Measurements from ENCODE around the gene TGM2. TPM values are rescaled to one million over a fixed set of nuclear protein-coding genes. Genes with fewer than 3 reads are reported as not detected.

TGM2 gene
- total and polyA plus RNA-seq, 2 donors (not counting 1 experiment from before 2014, with no cell fraction given): 2.4 to 60.8 TPM

- DNase-seq (peak; percentile 39), ATAC-seq (ENCODE audit: low read depth) (peak; percentile 43)
- WGBS (ENCODE audit: insufficient coverage): 30% methylated on average over 20 of the region's 22 CpGs
- H3K36me3 ChIP-seq (replicated peaks in 1 of 2; ENCODE audit: control extremely low read depth in 1 of 2, control insufficient read depth in 1 of 2, extremely low read depth in 1 of 2, insufficient read depth in 2 of 2, low read length in 1 of 2): no peaks in the 10 kb centered on the region
- peaks cover 12 to 28% of the 10 kb centered on the region in 2 donors for H3K4me1 ChIP-seq (ENCODE audit: control insufficient read depth in 2 of 2, insufficient read depth in 2 of 2, low read length in 2 of 2)
- Mint-ChIP-seq H3K4me3 (peak overlapping the region; percentile 79), H3K9me3 (ENCODE audit: insufficient read depth) (no peaks in the 10 kb centered on the region), H3K27me3 (no peaks in the 10 kb centered on the region), H3K27ac (peak overlapping the region; percentile 59), H3K4me1 (peaks cover 26% of the 10 kb centered on the region)
- H3K4me2 ChIP-seq (replicated peaks; ENCODE audit: low read depth, low read length, poor library complexity, severe bottlenecking): peak overlapping the region; percentile 52
- TF ChIP-seq EZH2 (IDR thresholded peaks at IDR 0.05; ENCODE audit: borderline replicate concordance, insufficient read depth, low read depth, low read length, poor library complexity, severe bottlenecking) (no peak), CTCF (IDR thresholded peaks at IDR 0.05) (no peak)
- intact Hi-C loops (cut with micrococcal nuclease): no loop called here
- ChIA-PET CTCF (interaction anchor here (0.6 to 2.1 kb wide), 8 partner anchors 39 to 95 kb away, joined by 3 to 12 read pairs (median 4); no protein-coding TSS in a partner anchor), POLR2A (no interaction called here)
- H3K9ac ChIP-seq (ENCODE audit: low read length): peak overlapping the region; percentile 31
- H4K20me1 ChIP-seq (ENCODE audit: control insufficient read depth, insufficient read depth, low read length, poor library complexity, severe bottlenecking): no peaks in the 10 kb centered on the region
- peak overlapping the region; percentile 43 for H2AFZ ChIP-seq (ENCODE audit: insufficient read depth, low read depth, low read length, poor library complexity, severe bottlenecking)
- no peaks in the 10 kb centered on the region for H3K27me3 ChIP-seq (replicated peaks in 1 of 4; ENCODE audit: control extremely low read depth in 1 of 4, control insufficient read depth in 3 of 4, insufficient read depth in 4 of 4, low read length in 3 of 4)
- H3K4me3 ChIP-seq (ENCODE audit: control extremely low read depth in 1 of 5, extremely low read depth in 1 of 5, insufficient read depth in 1 of 5, low read depth in 2 of 5, low read length in 4 of 5): peak overlapping the region in 3 of 5 experiments; percentile 1 to 28 (median 4)
- no peaks in the 10 kb centered on the region for H3K79me2 ChIP-seq (ENCODE audit: control insufficient read depth, insufficient read depth, low read length)
- H3K27ac ChIP-seq (ENCODE audit: low read length in 2 of 2): no peak overlapping the region
- H3K9me3 ChIP-seq (ENCODE audit: control extremely low read depth in 1 of 3, control insufficient read depth in 2 of 3, insufficient read depth in 1 of 3, low read length in 2 of 3): no peaks in the 10 kb centered on the region
Measured at GRCh38 chr20:38152621-38153221, 12.3 kb downstream of the TGM2 start.

GRCh38 chr20:38152175-38152620, 12.9 kb downstream of the TGM2 start:
- no peaks in the 10 kb centered on the region for H3K27me3 ChIP-seq (replicated peaks in 1 of 4; ENCODE audit: control extremely low read depth in 1 of 4, control insufficient read depth in 3 of 4, insufficient read depth in 4 of 4, low read length in 3 of 4)
- intact Hi-C loops (cut with micrococcal nuclease): no loop called here
- Mint-ChIP-seq H3K27ac (peak overlapping the region; percentile 59), H3K4me1 (peaks cover 26% of the 10 kb centered on the region), H3K4me3 (peak overlapping the region; percentile 79), H3K9me3 (ENCODE audit: insufficient read depth) (no peaks in the 10 kb centered on the region), H3K27me3 (no peaks in the 10 kb centered on the region)
- no peaks in the 10 kb centered on the region for H3K79me2 ChIP-seq (ENCODE audit: control insufficient read depth, insufficient read depth, low read length)
- H3K4me1 ChIP-seq (ENCODE audit: control insufficient read depth in 2 of 2, insufficient read depth in 2 of 2, low read length in 2 of 2): peaks cover 12 to 28% of the 10 kb centered on the region in 2 donors
- H3K4me3 ChIP-seq (ENCODE audit: control extremely low read depth in 1 of 5, extremely low read depth in 1 of 5, insufficient read depth in 1 of 5, low read depth in 2 of 5, low read length in 4 of 5): peak overlapping the region in 2 of 5 experiments; percentile 4 to 28
- no peak overlapping the region for H3K27ac ChIP-seq (ENCODE audit: low read length in 2 of 2)
- peak overlapping the region; percentile 31 for H3K9ac ChIP-seq (ENCODE audit: low read length)
- WGBS (ENCODE audit: insufficient coverage): 16% methylated on average over 6 of the region's 7 CpGs
- peak overlapping the region; percentile 52 for H3K4me2 ChIP-seq (replicated peaks; ENCODE audit: low read depth, low read length, poor library complexity, severe bottlenecking)
- no peaks in the 10 kb centered on the region for H3K9me3 ChIP-seq (ENCODE audit: control extremely low read depth in 1 of 3, control insufficient read depth in 2 of 3, insufficient read depth in 1 of 3, low read length in 2 of 3)
- no peak for TF ChIP-seq EZH2 (IDR thresholded peaks at IDR 0.05; ENCODE audit: borderline replicate concordance, insufficient read depth, low read depth, low read length, poor library complexity, severe bottlenecking)
- no peak for TF ChIP-seq CTCF (IDR thresholded peaks at IDR 0.05)
- ChIA-PET POLR2A (no interaction called here), CTCF (interaction anchor here (0.6 to 2.1 kb wide), 9 partner anchors 39 to 94 kb away, joined by 3 to 12 read pairs (median 4); no protein-coding TSS in a partner anchor)
- no peaks in the 10 kb centered on the region for H4K20me1 ChIP-seq (ENCODE audit: control insufficient read depth, insufficient read depth, low read length, poor library complexity, severe bottlenecking)
- peak; percentile 56 for ATAC-seq (ENCODE audit: low read depth)
- peak; percentile 39 for DNase-seq
- H3K36me3 ChIP-seq (replicated peaks in 1 of 2; ENCODE audit: control extremely low read depth in 1 of 2, control insufficient read depth in 1 of 2, extremely low read depth in 1 of 2, insufficient read depth in 2 of 2, low read length in 1 of 2): no peaks in the 10 kb centered on the region
- H2AFZ ChIP-seq (ENCODE audit: insufficient read depth, low read depth, low read length, poor library complexity, severe bottlenecking): peak overlapping the region; percentile 43
